Measurements from ENCODE around the gene KMT5B.
A peak's percentile ranks its signal among the peaks of the same experiment; 100 is the strongest.

KMT5B gene

DNA sequence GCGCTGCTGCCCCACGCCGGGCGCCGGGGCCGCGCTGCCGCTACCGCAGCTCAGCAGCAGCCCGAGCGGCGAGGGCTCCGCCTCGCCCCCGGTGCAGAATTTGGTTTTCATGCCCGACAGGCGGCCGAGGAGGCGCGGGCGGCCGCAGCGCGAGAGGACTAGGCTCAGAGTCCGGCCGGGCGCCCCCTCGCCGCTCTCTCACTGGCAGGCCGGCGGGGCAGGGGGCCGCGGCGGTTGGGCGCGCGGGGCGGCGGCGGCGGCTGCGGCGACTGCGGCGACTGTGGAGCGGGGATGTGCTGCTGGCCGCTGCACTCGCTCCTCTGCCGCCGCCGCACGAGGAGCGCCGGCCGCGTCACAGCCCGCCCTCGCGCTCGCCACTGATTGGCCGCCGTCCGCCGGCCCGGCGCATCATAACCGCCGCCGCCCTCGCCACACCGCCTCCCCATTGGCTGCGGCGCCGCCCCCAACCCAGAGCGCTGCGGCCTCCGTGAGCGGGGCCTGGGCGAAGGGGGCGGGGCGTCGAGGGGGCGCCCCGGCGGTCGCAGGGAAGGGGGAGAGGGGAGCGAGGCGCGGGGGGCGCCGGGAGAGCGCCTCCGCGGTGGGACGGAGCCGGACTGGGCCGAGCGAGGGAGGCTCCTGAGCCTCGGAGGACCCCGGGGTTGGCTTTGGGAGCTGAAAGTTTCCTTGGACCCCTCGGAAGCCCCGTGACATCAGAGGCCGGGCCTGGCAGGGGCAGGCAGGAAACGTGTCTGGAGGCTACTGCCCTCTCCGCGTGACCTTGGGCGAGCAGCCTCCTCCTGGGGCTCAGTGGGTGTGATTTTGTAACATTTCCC, 91.8 kb downstream of the KMT5B start, which contains the start of gene CHKA:
Gene CHKA, minus strand, starts transcription at position 322 of the 833 bp plus-strand sequence. Its CDS starts 211 bp downstream, at position 111.
- TF ChIP-seq, protein P1, sequence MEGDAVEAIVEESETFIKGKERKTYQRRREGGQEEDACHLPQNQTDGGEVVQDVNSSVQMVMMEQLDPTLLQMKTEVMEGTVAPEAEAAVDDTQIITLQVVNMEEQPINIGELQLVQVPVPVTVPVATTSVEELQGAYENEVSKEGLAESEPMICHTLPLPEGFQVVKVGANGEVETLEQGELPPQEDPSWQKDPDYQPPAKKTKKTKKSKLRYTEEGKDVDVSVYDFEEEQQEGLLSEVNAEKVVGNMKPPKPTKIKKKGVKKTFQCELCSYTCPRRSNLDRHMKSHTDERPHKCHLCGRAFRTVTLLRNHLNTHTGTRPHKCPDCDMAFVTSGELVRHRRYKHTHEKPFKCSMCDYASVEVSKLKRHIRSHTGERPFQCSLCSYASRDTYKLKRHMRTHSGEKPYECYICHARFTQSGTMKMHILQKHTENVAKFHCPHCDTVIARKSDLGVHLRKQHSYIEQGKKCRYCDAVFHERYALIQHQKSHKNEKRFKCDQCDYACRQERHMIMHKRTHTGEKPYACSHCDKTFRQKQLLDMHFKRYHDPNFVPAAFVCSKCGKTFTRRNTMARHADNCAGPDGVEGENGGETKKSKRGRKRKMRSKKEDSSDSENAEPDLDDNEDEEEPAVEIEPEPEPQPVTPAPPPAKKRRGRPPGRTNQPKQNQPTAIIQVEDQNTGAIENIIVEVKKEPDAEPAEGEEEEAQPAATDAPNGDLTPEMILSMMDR (IDR thresholded peaks at IDR 0.05; ENCODE audit: control extremely low read depth, extremely low read depth, low read depth, missing control alignments) = no peak
- ChIA-PET POLR2A (no interaction called here), CTCF (interaction anchor here (1.6 kb wide), 1 partner anchor 88 kb away, joined by 5 read pairs; no protein-coding TSS in a partner anchor)
- DNase-seq (ENCODE audit: extremely low spot score) = peak; percentile 98

DNA sequence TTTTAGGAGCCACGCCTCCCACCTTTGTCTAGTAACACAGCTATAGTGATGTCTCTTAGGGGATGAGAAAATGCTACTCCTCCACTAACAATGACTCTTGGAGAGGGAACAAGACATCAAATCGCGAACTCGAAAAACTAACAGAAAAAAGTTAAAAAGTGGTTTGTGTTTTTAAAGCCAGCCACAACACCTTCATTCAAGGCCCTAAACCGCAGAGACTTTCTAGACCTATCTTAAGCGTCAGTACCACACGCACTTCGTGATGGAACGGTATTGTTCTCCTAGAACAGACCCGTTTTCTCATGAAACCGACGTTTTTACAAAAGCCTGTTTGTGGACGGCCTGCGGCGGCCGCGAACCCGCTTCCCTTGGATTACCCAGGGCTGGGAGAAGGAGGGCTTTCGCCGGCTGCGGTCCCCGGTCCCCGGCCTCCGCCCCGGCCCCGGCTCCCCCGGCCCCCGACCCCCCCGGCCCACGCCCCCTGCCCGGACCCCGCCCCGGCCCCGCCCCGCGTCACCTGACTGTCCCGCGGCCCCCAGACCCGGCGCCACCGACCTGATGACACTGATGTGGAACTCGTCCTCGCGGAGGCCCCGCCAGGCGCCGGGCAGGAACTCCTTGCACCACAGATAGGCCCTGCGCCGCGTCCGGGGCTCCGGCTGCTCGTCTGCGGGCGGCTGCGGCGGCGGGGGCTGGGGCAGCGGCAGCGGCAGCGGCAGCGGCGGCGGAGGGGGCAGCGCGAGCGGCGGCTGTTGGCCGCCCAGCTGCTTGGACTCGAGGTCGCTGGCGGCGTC, 92.6 kb downstream of the KMT5B start:
- ChIA-PET POLR2A (no interaction called here), CTCF (interaction anchor here (1.6 kb wide), 1 partner anchor 88 kb away, joined by 5 read pairs; no protein-coding TSS in a partner anchor)
- TF ChIP-seq, protein P1 (IDR thresholded peaks at IDR 0.05; ENCODE audit: control extremely low read depth, extremely low read depth, low read depth, missing control alignments) = no peak
- peak; percentile 57 for DNase-seq (ENCODE audit: extremely low spot score)

DNA sequence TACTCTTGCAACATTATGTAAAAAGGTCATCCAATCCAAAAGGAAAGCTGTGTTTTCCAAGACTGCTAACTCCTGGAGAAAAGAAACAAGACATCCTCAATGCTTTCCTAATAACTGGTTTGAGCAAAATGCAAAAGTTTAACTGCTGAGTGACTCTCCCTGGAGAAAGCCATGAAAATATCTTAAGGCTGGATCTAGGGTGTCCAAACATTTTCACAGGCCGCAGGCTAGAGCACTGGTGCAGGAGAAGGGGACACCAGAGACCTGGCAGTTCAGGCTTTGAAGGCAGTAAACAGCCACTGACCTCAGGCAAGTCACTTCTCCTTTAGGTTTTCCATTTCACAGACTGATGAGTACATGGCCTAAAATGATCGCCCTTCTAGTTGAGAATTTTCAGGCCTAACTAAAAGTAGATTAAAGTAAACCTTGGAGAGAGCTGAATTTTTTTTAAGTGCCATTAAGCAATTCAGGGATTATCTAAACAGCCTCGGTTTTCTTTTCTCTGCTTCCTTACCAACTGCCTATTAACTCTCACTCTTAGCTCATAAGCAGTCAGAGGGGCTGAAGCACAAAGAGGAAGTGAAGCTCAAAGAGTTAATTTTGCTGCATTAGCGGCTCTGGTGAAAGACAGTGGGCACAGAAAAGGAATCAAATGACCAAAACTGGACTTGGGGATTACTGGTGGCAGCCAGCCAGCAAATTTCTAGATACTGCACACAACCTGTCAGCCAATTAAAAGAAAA, 94.2 kb downstream of the KMT5B start:
- POLR2A ChIA-PET = interaction anchor here (0.5 to 2.2 kb wide), 4 partner anchors 10 to 54 kb away, joined by 4 to 9 read pairs (median 6); no protein-coding TSS in a partner anchor
- CTCF ChIA-PET = interaction anchor here (0.9 to 1.5 kb wide), 3 partner anchors 12 to 27 kb away, joined by 3 to 4 read pairs (median 4); no protein-coding TSS in a partner anchor
- TF ChIP-seq, protein P1 (IDR thresholded peaks at IDR 0.05; ENCODE audit: control extremely low read depth, extremely low read depth, low read depth, missing control alignments) = no peak
- peak; percentile 65 for DNase-seq (ENCODE audit: extremely low spot score)

DNA sequence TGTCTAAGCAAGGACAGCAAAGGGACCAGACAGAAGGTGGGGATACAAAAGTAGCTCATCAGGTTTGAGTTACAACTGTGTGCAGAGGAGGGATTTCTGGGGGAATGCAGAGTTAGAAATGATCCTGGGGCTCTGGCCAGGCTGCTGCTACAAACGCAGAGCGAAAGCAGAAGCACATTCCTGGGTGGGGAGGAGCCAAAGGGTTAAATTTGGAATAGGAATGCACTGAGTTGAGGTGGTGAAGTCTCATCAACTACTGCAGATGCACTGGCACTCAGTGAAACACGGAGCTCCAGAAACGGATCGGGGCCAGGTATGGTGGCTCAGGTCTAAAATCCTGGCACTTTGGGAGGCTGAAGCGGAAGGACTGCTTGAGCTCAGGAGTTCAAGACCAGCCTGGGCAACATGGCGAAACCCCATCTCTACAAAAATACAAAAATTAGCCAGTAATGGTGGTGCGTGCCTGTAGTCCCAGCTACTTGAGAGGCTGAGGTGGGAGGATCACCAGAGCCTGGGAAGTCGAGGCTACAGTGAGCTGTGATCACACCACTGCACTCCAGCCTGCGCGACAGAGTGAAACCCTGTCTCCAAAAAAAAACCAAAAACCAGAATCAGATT, 95.1 kb downstream of the KMT5B start:
- DNase-seq (ENCODE audit: extremely low spot score) = no peak
- TF ChIP-seq, protein P1 (IDR thresholded peaks at IDR 0.05; ENCODE audit: control extremely low read depth, extremely low read depth, low read depth, missing control alignments) = no peak
- ChIA-PET CTCF (interaction anchor here (0.9 to 2.0 kb wide), 5 partner anchors 11 to 46 kb away, joined by 3 to 4 read pairs (median 4); no protein-coding TSS in a partner anchor), POLR2A (interaction anchor here (0.6 to 2.2 kb wide), 4 partner anchors 9 to 153 kb away, joined by 3 to 9 read pairs (median 6); partner anchors contain the start of gene C11orf24)

DNA sequence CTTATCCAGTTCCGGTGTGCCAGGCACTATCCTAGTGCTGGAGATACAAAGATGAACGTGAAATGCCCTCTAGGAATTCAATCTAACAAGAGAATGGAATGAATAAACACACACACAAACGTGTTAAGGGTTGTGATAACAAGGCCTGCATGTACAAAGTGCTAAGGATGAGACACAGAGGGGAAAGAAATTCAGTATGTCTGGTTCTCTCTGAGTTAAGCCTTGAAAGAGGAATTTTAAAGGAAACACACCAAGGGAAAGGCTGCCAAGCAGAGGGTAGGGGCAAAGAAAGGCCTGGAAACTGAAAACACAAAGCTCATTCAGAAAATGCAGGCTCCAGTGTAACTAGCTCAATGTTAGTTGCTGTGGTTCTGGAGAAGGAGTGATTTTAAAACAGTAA, 96.1 kb downstream of the KMT5B start:
- TF ChIP-seq, protein P1 (IDR thresholded peaks at IDR 0.05; ENCODE audit: control extremely low read depth, extremely low read depth, low read depth, missing control alignments) = no peak
- DNase-seq (ENCODE audit: extremely low spot score) = no peak
- CTCF ChIA-PET = interaction anchor here (0.7 to 2.0 kb wide), 5 partner anchors 9 to 92 kb away, joined by 3 to 4 read pairs (median 3); no protein-coding TSS in a partner anchor
- POLR2A ChIA-PET = interaction anchor here (1.1 kb wide), 1 partner anchor 38 kb away, joined by 3 read pairs; no protein-coding TSS in a partner anchor

Data from GM10248 (cell line).